Stimulated activated CD4-positive, alpha-beta T cell treated with anti-CD3 and anti-CD28 coated beads, Interleukin-4, amount 100 ng/mL, for 24 hours (primary cell): ENCODE results near the gene DHFR.
"Not testable (repeated sequence)": the region's sequence is repeated elsewhere in the genome, so short reads cannot be mapped to it uniquely, and the experiment has no call there.

Experiments used
- DNase-seq: peaks from one replicate; pipeline ENCODE4 v3.0.0-alpha.2; 2020

DHFR gene

GRCh38 chr5:80592105-80592504, 62.7 kb downstream of the DHFR start:
- no peak for DNase-seq

DNA sequence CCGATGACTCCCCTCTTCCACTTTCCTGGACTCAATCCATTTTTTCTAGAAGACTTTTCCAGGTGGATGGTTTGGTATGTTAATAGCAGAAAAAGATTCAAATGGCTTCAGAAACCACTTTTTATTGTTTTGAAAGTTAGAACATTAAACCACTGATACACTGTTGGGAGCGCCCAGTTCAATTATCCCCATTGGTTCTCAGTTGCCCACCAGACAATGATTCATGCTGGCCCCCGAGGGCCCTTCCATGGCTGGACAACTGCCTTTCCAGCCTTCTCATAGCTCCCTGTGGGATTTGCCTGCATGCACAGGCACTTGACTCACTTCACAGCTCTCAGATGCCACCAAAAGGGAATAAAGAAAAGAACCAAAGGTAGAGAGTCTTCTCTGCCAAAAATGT, 63.4 kb downstream of the DHFR start:
- DNase-seq = no peak

DNA sequence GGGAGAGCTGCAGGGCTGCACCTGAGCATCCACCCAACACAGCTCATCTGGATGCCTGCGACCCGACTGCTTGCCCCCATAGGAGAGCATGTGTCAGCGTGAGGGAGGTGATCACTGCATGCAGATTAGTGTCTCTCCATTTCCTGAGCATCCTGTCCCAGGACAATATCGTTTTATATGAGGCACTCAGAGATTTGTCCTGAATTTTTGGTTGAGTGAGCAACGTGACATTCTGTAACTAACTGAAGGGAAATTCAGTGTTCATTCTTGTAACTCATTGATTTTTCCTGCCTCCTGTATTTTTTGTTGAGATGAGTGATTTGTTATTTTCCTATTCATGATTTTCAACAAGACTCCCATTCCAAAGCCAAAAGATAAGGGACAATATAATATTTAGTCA, 64.0 kb downstream of the DHFR start:
- no peak for DNase-seq

GRCh38 chr5:80588858-80589540, 65.8 kb downstream of the DHFR start:
- DNase-seq = no peak

GRCh38 chr5:80584770-80585169, 70.0 kb downstream of the DHFR start:
- DNase-seq = no peak

- not testable (repeated sequence) for DNase-seq
These were observed 74.5 kb downstream of the DHFR start for GRCh38 chr5:80580291-80580690.

- DNase-seq = no peak
These were observed 75.7 kb downstream of the DHFR start for GRCh38 chr5:80579050-80579449.

- DNase-seq = no peak
These were observed 77.1 kb downstream of the DHFR start for GRCh38 chr5:80577707-80578106.

DNA sequence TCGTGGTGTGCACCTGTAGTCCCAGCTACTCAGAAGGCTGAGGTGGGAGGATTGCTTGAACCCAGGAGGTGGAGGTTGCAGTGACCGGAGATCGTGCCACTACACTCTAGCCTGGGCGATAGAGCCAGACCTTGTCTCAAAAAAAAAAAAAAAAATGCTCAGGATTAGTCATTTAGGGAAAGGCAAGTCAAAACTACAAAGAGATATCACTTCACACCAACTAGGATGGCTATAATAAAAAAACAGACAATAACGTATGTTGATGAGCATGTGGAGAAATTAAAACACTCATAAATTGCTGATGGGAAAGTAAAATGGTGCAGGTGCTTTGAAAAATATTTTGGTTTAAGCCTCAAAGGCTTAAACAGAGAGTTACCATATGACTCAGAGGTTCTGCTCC, 78.4 kb downstream of the DHFR start:
- DNase-seq = no peak
